ENCODE results near the gene PRPF31. TPM values are rescaled to one million over a fixed set of nuclear protein-coding genes. Genes with fewer than 3 reads are reported as not detected.

PRPF31 gene
- total RNA-seq, 2 experiments from 2014 or later = 81.1 to 85.2 TPM

GRCh38 chr19:54179921-54180461 is 64.4 kb downstream of the PRPF31 start:
- no peak for TF ChIP-seq CTCF (IDR thresholded peaks at IDR 0.05)
- Mint-ChIP-seq H3K27me3 (no peaks in the 10 kb centered on the region), H3K4me3 (no peak overlapping the region), H3K9me3 (no peaks in the 10 kb centered on the region), H3K4me1 (ENCODE audit: low read depth) (no peaks in the 10 kb centered on the region), H3K36me3 (ENCODE audit: low read depth) (peaks cover 21% of the 10 kb centered on the region), H3K27ac (no peak overlapping the region)
- POLR2A ChIA-PET = interaction anchor here (1.6 kb wide), 1 partner anchor 27 kb away, joined by 6 read pairs; no protein-coding TSS in a partner anchor
- ATAC-seq (no peak), DNase-seq (no peak)
- CTCF ChIA-PET = interaction anchor here (0.8 kb wide), 1 partner anchor 86 kb away, joined by 3 read pairs; no protein-coding TSS in a partner anchor
- intact Hi-C loops (cut with micrococcal nuclease) = no loop called here

- Mint-ChIP-seq H3K27ac (no peak overlapping the region), H3K4me3 (no peak overlapping the region), H3K9me3 (no peaks in the 10 kb centered on the region), H3K4me1 (ENCODE audit: low read depth) (no peaks in the 10 kb centered on the region), H3K27me3 (no peaks in the 10 kb centered on the region), H3K36me3 (ENCODE audit: low read depth) (peaks cover 24% of the 10 kb centered on the region)
- TF ChIP-seq CTCF (IDR thresholded peaks at IDR 0.05) = no peak
- DNase-seq (no peak), ATAC-seq (no peak)
- intact Hi-C loops (cut with micrococcal nuclease) = no loop called here
- CTCF ChIA-PET = no interaction called here
- POLR2A ChIA-PET = no interaction called here
Measured at GRCh38 chr19:54180691-54181091, 65.1 kb downstream of the PRPF31 start.

Other genes starting within 250 kb of the PRPF31 start
- gene MYADM, start 247.9 kb upstream of the PRPF31 start, total RNA-seq = 10 to 100 TPM; 64.7 to 69.9 TPM
- under 1 TPM in 1 of 2 experiments, not detected in 1; 0.11 TPM for gene PRKCG, start 233.6 kb upstream of the PRPF31 start, total RNA-seq
- not detected for gene CACNG7, start 206.5 kb upstream of the PRPF31 start, total RNA-seq
- gene CACNG8, start 152.8 kb upstream of the PRPF31 start, total RNA-seq = not detected
- not detected for gene CACNG6, start 124.1 kb upstream of the PRPF31 start, total RNA-seq
- not detected for gene VSTM1, start 51.9 kb upstream of the PRPF31 start, total RNA-seq
- not detected for gene TARM1, start 34.4 kb upstream of the PRPF31 start, total RNA-seq
- gene OSCAR, start 15.0 kb upstream of the PRPF31 start, total RNA-seq = under 1 TPM; 0.68 to 0.76 TPM
- gene NDUFA3, start 12.9 kb upstream of the PRPF31 start, total RNA-seq = 10 to 100 TPM; 94.8 to 96.7 TPM
- 10 to 100 TPM; 27.7 to 28.1 TPM for gene TFPT, start 97 bp upstream of the PRPF31 start, total RNA-seq
- 10 to 100 TPM; 48.8 to 50.7 TPM for gene CNOT3, start 22.0 kb downstream of the PRPF31 start, total RNA-seq
- gene LENG1, start 44.0 kb downstream of the PRPF31 start, total RNA-seq = 1 to 10 TPM; 3.3 to 4.0 TPM
- gene TMC4, start 57.4 kb downstream of the PRPF31 start, total RNA-seq = under 1 TPM in 1 of 2 experiments, not detected in 1; 0.54 TPM
- 10 to 100 TPM; 53.8 to 55.4 TPM for gene MBOAT7, start 73.8 kb downstream of the PRPF31 start, total RNA-seq
- gene TSEN34, start 75.6 kb downstream of the PRPF31 start, total RNA-seq = 10 to 100 TPM; 12.5 TPM
- gene RPS9, start 85.1 kb downstream of the PRPF31 start, total RNA-seq = 1,000 to 10,000 TPM; 1,921 to 1,931 TPM
- not detected for gene LILRB3, start 107.3 kb downstream of the PRPF31 start, total RNA-seq
- not detected for gene LILRA6, start 127.0 kb downstream of the PRPF31 start, total RNA-seq
- not detected for gene LILRB5, start 141.5 kb downstream of the PRPF31 start, total RNA-seq
- gene LILRB2, start 165.4 kb downstream of the PRPF31 start, total RNA-seq = not detected
- gene LILRA5, start 197.4 kb downstream of the PRPF31 start, total RNA-seq = not detected
- not detected for gene LILRA4, start 223.4 kb downstream of the PRPF31 start, total RNA-seq
- gene LAIR1, start 249.2 kb downstream of the PRPF31 start, total RNA-seq = 10 to 100 TPM; 11.3 TPM

Data from activated CD8-positive, alpha-beta T cell treated with anti-CD3 and anti-CD28 coated beads for 36 hours (primary cell).